Gastrocnemius medialis (tissue), 4 donors: ENCODE data around the gene ELFN2.

Experiments
- CTCF ChIP-seq, 5 experiments: fragments of 450-650 bp in 3 of 5; fragments of 200-600 bp in 2 of 5; sonication (generic) in 2 of 5; IDR thresholded peaks in 4 of 5; conservative IDR thresholded peaks in 1 of 5; 1 replicate in 4 of 5; 2 replicates in 1 of 5; pipeline ENCODE4 v1.5.1; 2016 to 2019; ENCODE audit warnings: antibody characterized with exemption in 5 of 5, mild to moderate bottlenecking in 3 of 5, moderate library complexity in 3 of 5
- POLR2A ChIP-seq, 2 donors: fragments of 450-650 bp; IDR thresholded peaks; one replicate each; pipeline ENCODE4 v1.6.1; 2017; ENCODE audit warnings: antibody characterized with exemption in 2 of 2, mild to moderate bottlenecking in 2 of 2, moderate library complexity in 2 of 2

DNA sequence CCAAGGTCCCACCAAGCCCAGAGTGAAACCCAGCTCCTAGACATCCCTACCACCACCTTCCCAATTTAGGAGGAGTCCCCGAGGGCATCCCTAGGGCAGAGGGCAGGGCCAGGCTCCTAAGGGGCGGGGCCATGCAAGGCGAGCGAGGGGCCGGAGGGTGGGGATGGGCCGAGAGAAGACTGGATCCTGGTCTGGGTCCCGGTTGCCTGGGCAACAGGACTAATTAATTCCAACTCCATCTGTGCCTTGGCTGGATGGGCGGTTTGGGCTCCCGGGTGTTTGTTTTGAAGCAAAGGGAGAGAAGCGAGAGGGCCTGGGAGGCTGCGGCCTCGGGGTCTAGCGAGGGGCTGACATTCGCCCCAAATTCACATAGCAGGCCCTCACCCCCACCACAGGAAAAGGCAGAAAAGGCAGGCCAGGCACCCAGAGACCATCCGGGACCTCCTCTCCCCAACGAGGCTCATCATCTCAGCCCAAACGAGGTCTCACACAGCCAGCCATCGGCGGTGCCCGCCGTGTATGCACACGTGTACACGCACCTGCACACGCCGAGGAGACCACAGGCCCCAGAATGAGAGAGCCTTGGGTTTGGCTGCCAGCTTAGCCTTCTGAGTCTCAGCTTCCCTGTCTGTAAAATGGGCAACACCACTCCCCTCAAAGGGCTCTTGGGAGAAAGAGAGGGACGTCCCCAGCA lies 23.9 kb downstream of the ELFN2 start:
- TF ChIP-seq CTCF (IDR thresholded peaks at IDR 0.05 in 4 of 5, conservative IDR thresholded peaks at IDR 0.05 in 1 of 5) (no peak), POLR2A (IDR thresholded peaks at IDR 0.05) (no peak)
